Activated CD8-positive, alpha-beta memory T cell treated with anti-CD3 and anti-CD28 coated beads for 4 hours (primary cell): ENCODE data around the gene ATIC.
"Not testable (repeated sequence)": the region's sequence is repeated elsewhere in the genome, so short reads cannot be mapped to it uniquely, and the experiment has no call there.

ENCODE experiments used
- DNase-seq, 2 donors: peaks; one replicate each; pipeline ENCODE4 v3.0.0-alpha.2; 2020; ENCODE audit warnings: low read depth in 2 of 2

ATIC gene

GRCh38 chr2:215311625-215312396, at the start of gene ATIC:
Gene ATIC, plus strand, starts transcription at chr2:215312059. Its CDS starts 84 bp downstream, at chr2:215312143.
- DNase-seq = peak; percentile 78 to 84

DNA sequence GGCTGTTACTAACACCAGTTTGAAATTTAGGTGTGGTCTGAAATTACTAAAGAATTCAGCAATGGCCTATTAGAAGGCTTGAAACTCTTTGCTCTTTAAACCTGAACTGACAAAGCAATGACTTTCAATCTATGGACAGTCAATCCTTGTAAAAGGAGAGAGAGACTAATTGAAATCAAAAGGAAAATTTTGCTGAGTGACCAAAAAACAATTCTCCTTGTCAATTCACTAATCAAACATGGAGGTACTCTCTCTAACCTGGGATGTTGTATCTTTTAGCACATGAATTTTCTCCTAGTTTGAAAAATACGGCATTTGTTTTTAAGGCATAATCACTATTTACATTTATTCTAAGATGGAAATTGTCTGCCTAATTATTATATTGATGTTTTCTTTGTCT, 49.6 kb upstream of the ATIC start:
- no peak for DNase-seq

GRCh38 chr2:215262741-215263362, 49.0 kb upstream of the ATIC start:
- DNase-seq = no peak

DNA sequence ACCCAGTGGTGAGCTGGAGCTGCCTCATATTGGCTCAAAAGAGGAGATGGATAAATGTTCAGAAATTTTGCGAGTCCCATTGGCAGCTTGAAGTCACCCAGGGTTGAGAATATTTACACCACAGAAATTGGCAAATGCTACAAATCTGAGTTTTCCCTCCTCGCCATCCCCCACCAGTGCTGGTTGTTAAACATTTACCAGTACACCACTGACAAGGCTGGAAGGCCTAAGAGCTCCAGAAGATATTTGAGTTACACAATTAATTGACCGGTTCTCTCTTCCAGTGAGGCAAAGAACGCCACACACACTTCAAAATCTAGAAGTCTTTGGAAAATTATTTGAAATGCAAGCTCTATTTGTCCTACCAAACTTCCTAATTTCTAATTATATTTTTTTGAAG, 47.5 kb upstream of the ATIC start:
- DNase-seq = no peak

DNA sequence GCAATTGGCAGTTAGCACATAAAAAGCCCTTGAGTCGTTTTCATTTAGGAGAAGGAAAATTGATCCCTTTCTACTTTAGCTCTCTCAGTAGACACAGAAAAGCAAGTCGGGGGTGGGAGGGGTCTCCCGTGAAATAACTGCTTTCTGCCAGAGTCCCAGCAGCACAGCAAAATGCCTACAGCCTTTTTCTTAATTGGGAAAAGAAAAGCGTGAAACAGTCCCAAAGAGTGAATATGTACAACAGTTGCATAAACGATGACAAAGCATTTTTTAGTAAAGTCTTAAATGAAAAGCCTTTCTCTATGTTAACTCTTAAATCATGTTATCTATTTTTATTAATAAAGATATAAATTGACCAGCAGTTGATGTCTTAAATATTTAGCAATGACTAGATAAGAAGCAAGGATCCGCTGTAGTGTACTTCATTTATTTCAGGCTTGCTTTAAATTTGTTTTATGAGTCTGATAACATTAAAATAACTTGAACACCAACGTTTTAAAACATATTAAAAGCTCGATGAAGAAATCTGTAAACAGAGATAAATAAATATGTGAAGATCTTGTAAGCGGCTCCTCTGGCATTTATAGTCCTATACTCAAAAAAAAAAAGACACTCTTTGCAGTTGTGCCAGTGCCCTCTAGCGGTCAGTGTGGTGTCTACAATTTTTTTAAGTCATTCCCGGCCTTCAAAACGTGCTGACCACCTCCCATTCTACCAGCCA, 42.3 kb upstream of the ATIC start:
- peak in 1 of 2 donors; percentile 26 for DNase-seq

- no peak for DNase-seq
These were observed 41.8 kb upstream of the ATIC start for GRCh38 chr2:215270118-215270451.

DNA sequence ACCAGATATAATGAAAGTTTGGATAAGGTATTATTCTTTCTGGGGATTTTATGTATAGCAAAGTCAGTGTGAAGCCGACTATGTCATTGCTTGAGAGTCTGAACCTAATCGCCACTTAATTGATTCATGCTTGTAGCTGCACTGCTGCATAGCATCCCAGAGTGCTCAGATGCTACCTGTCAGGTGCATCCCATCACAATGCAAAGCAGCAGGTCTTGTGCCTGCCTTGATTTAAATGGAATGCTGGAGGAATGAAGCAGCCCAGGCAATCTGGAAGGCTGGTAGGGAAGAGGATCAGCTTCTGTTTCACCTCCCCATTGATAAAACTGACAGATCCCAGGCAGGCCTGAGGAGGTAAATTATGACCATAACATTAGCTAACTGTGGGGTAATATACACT, 40.4 kb upstream of the ATIC start:
- no peak for DNase-seq

- DNase-seq = no peak
These were observed 38.9 kb upstream of the ATIC start for GRCh38 chr2:215272918-215273317.

GRCh38 chr2:215274829-215275228, 37.0 kb upstream of the ATIC start:
- no peak for DNase-seq

- no peak for DNase-seq
These were observed 36.0 kb upstream of the ATIC start for GRCh38 chr2:215275824-215276223.

DNA sequence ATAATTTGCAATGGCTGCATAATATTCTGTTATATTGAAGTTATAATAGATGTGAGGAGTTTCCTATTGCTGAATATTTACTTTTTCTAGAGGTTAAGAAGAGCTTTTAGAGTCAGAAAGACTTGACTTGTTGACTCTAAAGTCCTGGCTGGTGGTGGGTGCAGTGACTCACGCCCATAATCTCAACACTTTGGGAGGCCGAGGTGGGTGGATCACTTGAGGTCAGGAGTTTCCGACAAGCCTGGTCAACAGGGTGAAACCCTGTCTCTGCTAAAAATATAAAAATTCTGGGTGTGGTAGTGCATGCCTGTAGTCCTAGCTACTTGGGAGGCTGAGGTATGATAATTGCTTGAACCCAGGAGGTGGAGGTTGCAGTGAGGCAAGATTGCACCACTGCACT, 33.9 kb upstream of the ATIC start:
- no peak for DNase-seq

DNA sequence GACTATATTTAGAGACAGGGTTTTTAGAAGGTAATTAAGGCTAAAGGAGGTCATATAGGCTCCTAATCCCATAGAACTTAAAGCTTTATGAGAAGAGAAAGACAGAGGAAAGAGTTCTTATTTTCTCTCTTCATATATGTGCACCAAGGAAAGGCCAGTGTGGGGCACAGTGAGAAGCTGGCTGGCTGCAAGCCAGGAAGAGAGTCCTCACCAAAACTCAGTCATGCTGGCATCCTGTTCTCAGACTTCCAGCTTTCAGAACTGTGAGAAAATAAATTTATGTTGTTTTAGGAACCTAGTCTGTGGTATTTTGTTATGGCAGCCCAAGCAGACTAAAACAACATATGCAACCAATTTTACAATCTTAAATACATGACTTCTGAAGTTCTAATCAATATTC, 31.5 kb upstream of the ATIC start:
- no peak for DNase-seq

- DNase-seq = no peak
These were observed 28.6 kb upstream of the ATIC start for GRCh38 chr2:215283221-215283620.

DNA sequence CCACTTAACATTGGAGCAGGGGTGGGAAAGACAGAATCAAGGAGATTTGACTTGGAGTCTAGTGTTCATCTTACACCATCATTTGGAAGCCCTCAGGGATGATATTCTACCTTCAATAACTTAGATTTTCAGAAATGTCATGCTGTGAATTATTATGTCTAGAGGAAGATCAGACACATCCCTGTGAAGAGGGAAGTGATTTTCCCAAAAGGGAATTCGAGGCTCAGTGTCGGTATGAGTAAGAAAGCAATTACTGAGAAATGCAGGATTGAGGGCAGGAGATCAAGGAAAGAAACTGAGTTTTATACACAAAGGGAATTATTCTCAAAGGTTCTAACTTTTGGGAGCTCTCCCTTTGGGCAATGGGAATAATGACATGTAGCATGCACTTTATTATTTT, 25.6 kb upstream of the ATIC start:
- no peak for DNase-seq

GRCh38 chr2:215288112-215288815, 23.6 kb upstream of the ATIC start:
- DNase-seq = no peak

- DNase-seq = no peak
These were observed 20.8 kb upstream of the ATIC start for GRCh38 chr2:215290980-215291599.

DNA sequence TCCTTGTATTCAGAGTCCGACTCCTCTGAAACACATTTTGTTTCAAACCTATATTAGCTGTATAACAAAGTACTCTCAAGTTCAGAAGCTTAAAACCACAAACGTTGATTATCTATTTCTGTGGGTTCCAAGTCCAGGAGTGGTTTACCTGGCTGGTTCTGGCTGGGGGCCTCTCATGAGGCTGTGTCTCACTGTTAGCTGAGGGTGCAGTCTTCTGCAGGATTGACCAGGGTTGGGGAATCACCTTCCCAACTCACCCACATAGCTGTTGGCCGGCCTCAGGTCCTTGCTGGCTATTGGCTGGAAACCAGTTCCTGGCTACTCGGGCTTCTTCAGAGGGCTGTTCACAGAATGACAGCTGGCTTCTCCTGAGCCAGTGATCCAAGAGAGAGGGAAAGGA, 18.0 kb upstream of the ATIC start:
- no peak for DNase-seq

DNA sequence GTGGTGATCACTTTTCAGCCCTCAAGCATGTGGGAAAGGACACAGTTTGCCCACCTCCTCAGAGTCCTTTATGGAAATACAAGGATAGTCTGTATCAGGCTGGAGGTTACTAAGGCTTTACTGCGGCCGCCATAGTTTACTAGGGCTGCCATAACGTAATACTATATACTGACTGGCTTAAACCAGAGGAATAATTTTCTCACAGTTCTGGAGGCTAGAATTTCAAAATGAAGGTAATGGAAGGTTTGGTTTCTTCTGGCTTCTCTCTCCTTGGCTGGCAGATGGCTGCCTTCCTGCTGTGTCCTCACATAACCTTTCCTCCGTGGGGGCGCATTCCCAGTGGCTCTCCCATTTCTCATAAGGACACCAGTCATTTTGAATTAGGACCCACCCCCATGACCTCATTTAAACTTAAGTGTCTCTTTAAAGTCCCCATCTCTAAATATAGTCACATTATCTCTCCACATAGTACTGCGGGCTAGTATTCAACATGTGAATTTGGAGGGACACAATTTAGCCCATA, 12.5 kb upstream of the ATIC start:
- no peak for DNase-seq

- no peak for DNase-seq
These were observed 9.9 kb upstream of the ATIC start for GRCh38 chr2:215301994-215302393.

GRCh38 chr2:215311259-215311624, 617 bp upstream of the ATIC start:
- not testable (repeated sequence) for DNase-seq

DNA sequence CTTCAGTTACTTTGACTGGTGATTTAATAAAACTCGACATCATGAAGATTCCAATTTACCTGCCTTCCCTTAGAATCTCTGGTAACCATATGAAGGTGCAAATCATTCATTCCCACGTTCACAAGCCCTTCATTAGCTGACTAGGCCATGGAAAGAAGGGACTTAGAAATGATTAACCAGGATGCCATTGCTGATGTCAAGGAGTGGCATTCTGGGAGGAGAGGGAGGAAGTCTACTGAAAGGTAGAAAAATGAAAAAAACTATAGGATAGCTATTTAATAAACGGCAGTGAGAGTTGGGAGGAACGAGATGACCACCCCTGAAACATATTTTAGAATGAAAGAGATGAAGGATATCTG, 1.4 kb downstream of the ATIC start:
- DNase-seq = no peak

DNA sequence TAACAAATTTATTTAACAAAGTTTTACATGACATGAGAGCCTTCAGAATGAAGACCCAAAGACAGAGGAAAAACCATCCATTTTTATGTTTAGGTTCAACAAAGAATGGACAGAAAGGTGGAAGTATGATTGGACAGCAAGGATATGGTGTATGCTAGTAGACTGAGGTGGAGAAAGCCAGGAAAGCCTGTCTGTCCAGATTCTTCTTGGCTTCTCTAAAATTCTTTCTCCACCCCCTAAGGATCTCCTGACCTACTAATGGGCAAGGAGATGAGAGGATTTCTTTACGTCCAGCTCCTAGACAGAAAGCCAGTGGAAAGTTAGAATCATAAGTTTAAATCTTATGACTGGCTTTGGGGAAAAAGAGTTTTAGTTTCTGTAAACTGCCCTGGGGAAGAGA, 3.0 kb downstream of the ATIC start:
- no peak for DNase-seq
